ENCODE results near the gene SLC17A4.
"Not testable (repeated sequence)": the region's sequence is repeated elsewhere in the genome, so short reads cannot be mapped to it uniquely, and the experiment has no call there.

Gene SLC17A4, protein sequence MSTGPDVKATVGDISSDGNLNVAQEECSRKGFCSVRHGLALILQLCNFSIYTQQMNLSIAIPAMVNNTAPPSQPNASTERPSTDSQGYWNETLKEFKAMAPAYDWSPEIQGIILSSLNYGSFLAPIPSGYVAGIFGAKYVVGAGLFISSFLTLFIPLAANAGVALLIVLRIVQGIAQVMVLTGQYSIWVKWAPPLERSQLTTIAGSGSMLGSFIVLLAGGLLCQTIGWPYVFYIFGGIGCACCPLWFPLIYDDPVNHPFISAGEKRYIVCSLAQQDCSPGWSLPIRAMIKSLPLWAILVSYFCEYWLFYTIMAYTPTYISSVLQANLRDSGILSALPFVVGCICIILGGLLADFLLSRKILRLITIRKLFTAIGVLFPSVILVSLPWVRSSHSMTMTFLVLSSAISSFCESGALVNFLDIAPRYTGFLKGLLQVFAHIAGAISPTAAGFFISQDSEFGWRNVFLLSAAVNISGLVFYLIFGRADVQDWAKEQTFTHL

DNA sequence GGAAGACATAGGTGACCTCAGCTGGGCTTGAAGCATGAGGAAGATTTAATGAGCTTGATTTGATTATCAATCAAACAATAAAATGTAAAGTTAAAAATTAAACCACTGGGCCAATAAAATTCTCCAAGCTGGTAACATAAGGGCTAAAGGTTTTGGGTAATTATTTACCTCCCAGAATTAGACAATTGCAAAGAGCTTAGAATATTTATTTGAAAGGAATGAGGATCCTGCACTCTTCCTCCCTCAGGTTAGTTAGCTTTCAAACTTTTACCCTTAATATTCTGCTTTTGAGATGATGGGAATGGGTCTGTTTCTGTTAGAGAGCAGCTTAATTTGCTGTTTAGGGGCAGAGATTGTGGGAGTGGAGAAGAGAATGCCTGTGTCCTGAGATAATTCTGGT, at the start of gene SLC17A4:
SLC17A4 (plus strand) TSS at position 208 of the 400 bp plus-strand sequence. CDS start 7,221 bp downstream, outside the sequence.
- DNase-seq, result no peak

DNA sequence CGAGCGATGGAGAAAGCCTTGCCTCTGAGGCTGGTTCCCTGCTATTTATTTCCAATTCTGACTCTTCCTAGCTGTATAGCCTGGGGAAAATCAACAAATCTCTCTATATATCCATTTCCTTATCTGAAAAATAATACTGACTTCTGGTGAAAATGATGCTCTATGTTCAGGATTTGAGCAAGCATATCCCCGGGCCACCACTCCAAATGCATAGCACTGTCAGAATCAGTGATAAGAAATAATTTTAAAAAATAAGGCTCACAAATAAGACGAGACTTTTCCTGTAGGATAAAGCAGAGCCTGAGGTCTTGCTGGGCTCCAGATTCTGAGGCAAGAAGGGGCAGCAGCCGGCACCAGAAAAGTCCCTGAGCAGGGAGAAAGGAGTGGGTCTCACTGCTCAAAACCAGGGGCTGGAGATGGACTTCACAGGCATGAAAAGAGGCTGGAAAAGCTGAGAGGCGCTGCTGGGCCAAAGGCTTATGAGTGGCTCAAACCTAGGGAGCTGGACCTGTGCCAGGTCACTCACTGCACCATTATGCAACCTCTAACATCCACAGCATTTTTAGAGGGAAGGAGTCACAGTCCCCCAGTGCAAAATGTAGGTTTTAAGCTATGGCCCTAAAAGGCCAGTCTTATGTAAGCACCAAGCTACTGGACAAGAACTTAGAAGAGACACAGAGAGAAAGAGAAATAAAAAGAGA, 48.1 kb upstream of the SLC17A4 start:
- no peak for DNase-seq

DNA sequence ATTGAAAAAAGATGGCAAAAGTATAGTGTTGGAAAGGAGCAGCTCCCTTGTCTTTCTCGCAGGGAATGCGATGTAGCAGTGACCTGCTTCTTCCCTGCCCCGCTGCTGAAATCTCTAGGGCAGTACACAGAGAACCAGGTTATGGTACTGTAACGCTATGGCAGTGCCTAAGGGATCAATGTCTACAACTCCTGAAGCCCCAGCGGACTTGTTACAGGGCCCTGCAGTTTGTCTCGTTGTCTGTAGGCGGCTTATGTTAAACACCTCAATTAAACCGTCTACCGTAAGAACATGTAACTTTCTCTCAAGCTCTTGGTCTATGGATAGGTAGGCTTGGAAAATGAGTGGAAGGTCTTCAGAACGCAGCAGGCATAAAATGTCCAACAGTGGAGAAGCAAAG, 44.8 kb upstream of the SLC17A4 start:
- no peak for DNase-seq

DNA sequence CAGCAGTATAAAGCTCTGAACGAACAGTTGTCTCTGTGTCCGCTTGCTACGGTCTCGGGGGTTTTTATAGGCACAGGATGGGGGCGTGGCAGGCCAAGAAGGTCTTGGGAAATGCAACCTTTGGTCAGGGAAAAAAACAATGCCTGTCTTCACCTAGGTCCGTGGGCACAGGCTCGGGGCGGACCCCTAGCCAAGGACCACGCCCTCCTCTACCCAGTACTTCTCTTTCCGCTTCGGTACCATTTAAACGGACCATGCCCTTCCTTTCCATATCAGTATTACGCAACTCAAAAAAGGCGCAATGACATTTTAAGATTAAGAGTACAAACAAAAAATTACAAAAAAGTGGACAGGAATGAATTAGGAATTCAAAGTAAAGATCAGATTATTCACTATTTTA, 44.3 kb upstream of the SLC17A4 start:
- DNase-seq, result no peak

DNA sequence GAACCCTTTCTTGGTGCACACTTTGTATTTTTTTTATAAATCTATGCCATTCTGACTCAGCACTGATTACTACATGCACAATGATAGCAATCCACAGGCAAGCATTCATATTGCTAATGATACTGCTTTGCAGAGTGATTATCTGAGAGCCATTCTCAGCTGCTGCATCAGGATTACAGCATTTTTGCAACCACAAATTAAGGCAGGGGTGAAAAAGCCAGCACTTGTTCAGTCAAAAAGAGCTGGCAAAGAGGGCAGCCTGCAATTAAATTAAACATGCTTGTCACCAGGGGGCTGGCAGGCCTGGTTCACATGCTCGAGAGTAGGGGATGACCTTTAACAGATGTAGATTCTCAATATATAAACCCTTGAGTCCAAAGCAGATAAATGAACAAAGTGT, 40.7 kb upstream of the SLC17A4 start:
- DNase-seq, result peak; percentile 7

DNA sequence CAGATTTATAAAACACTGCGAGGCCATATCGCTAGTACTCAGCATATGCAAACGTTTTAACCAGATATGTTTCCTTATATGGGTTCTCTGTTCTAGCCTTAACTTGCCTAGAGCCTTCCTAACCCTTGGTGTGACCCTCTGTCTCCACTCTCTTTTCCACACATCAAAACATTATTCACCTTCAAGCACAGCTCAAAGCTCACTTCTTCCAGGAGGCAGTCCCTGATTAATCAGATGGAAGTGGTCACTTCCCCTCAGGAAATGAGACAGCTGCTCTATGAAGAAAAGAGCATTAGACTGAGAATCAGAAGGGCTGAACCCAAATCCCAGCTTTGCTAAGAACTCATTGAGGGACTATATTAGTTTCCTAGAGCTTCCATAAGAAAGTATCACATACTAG, 39.8 kb upstream of the SLC17A4 start:
- no peak for DNase-seq

DNA sequence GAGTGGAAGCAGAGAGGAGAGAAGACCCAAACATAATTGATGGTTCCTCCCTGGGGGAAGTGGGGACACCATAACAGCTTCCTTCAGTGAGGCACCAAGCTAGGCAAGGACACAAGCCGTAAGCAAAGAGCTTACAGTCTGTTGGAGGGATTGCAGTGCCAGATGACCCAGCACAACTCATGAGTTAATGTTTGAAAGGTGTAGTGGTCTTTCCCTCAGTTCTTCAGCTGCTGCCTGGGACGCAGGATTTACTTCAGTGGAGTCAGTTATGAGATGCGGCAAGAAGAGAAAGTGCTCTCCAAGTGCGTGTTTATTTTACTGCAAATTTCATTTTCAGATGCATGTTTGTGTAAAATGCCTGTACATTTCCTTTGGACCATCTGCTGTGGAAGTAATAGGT, 38.7 kb upstream of the SLC17A4 start:
- no peak for DNase-seq

DNA sequence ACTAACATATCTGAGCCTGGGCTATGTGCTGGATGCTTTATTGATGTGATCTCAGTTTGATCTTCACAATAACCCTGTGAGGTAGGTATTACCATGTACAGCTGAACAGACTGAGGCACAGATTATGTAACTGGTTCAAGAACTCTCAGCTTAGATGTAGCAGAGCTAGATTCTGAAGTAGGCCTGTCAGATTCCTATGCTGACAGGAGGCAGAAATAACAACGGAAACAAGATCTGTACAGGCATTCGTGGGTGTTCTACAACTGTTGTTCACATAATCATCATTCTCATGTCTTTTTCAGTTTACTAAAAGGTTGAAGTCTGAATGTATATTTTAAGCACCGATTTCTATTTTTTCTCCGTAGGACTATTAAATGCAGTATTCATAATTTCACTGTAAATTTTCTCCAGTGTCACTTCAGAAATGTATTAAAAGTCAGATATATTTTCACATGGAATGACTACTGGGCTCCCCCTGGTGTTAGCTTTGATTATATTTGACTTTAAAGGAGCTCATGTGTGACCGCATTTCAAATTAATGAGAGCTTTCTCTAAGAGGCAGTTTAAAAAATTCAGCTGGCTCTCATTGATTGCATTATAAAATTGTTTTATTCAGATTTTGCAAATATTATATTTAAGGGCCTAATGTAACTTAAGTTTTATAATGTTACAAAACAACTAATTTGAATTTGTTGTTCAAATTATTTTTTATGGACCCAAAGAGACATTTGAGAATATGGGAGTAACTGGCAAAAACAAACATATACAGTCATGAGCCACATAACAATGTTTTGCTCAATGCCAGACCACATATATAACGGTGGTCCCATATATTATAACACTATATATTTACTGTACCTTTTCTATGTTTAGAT, 36.4 kb upstream of the SLC17A4 start:
- DNase-seq, result peak; percentile 6

DNA sequence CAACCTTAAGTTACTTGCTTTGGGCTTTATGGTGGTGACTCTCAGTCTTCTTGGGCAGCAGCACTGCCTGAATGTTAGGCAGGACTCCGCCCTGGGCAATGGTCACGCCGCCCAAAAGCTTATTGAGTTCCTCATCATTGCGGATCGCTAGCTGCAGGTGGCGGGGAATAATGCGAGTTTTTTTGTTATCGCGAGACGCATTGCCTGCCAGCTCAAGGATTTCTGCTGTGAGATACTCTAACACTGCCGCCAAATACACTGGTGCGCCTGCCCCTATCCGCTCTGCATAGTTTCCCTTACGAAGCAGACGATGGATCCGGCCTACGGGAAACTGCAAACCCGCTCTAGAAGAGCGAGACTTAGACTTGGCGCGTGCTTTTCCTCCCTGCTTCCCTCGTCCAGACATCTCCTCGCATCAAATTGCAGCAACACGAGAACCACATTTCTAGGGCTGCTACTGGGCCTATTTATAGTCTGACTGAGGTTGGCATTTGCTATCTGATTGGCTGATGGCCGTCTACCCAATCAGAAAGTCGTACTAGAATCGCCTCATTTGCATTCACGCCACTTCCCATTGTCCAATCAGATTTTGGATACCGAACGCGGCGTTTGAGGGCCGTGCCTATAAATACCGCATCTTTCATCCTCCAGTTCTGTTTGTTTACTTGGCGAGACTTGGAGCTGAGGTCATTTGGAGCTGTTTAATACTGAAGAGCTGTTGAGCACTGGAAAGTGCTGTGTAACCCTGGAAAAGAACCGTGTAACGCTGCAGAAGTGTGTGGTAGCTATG, 28.2 kb upstream of the SLC17A4 start:
- DNase-seq, result no peak

DNA sequence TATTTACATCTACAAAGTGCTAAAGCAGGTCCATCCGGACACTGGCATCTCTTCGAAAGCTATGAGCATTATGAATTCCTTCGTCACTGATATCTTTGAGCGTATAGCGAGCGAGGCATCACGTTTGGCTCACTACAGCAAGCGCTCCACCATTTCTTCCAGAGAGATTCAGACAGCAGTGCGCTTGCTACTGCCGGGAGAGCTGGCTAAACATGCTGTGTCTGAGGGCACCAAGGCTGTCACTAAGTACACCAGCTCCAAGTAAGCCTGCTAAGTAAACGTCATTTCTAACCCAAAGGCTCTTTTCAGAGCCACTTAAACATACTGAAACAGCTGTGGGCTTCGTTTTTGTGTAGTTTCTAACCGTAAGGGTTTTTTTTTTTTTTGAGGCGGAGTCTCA, 27.5 kb upstream of the SLC17A4 start:
- no peak for DNase-seq

DNA sequence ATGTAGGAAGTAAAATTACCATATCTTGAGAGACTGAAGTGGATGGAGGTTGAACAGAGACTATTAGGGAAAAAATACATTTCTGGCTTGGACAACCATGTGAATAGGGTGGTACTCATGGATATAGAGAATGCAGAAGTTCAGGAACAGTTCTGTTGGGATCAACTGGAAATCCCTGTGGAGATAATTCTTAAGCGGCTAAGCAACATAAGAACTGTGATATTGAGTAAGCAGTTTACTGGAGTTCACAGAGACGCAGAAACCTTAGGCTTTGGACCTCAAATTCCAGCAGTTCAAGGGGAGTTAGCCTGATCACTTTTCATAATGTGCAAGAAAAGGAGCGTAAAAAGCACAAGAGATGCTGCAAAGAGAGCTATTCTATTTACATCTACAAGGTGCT, 23.6 kb upstream of the SLC17A4 start:
- no peak for DNase-seq

DNA sequence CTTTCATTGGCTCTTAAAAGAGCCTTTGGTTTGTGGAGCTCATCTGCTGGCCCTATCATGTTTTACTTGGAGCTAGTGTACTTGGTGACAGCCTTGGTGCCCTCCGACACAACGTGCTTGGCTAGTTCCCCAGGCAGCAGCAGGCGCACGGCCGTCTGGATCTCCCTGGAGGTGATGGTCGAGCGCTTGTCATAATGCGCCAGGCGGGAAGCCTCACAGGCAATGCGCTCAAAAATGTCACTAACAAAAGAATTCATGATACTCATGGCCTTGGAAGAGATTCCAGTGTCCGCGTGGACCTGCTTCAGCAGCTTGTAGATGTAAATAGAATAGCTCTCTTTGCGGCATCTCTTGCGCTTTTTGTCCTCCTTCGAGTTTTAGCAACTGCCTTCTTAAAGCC, 22.8 kb upstream of the SLC17A4 start:
- DNase-seq, result no peak

DNA sequence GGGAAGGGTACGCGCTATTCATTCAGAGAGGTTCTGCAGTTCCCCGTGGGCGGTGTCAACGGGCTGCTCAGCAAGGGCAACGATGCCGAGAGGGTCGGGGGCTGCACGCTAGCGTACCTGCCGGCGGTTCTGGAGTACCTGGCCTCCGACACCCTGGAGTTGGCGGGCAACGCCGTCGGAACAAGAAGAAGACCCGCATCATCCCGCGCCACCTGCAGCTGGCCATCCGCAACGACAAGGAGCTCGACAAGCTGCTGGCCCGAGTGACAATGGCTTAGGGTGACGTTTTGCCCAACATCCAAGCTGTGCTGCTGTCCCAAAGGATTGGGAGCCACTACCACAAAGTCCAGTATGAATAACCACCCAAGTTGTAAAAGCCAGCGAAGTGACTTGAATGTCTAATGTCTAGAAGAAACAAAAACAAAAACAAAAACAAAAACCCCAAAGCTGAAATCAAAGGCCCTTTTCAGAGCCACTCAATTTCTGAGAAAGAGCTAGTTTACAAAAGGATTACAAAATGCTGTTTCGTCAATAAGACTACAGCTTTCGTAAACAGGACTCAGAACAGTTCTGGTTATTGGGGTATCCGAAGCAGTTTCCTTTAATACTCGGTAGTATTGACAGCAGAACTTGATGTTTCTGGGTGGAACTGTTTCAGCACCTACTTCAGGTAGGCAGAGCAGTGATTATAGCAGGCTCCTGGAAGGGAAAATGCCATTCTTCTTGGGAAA, 21.9 kb upstream of the SLC17A4 start:
- DNase-seq, result no peak

DNA sequence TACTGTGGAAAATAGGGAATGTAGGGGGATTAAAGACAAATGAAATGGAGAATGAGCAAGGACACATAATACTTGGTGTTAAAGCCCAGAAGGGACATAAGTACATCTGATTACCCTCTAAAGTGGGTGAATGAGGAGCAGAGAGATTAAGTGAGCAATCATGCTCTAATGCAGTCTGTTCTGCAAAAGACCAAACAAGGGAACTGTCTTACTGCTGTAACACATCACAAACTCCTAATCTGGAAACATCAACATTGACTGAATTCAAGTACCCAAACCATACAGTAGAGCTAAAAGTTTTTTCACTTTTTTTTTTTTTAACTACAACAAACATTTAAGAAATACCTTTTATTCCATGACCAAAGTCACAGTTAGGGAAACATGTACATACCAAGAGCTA, 19.3 kb upstream of the SLC17A4 start:
- DNase-seq, result no peak

DNA sequence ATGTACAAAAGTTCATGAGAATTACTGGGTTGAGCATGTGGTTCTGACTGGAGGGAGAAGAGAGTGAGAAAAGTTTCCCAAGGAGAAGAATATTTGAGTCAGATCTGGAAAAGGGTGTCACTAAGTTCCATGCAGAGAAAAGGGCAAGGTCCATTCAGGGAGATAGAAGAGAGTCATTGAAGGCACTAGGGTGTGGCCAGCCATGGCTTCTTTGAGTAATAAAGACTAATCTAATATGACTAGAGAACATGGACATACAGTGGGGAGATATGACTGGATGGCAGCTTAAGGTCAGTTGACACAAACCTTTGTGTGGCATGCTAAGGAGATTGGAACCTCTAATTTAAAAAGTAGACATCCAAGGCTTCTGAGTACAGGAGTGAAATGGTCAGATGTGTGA, 10.7 kb upstream of the SLC17A4 start:
- no peak for DNase-seq

DNA sequence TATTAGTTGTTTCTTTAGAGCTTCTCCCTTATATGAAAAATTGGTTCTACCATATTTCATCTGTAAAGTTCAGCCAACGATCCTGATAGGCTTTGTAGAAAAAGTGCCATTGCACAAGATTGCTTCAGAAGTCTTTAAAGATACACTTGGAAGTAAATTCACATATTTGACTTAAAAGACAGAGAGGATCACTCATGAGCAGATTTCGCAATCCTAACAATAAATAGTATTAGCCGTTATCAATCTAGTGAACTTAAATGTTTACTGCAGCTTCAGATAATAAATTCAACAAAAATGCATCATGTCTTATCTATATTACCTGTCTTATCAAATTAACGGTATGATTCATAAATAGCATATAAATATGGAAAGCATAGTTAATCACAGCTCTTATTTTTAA, 8.7 kb upstream of the SLC17A4 start:
- DNase-seq, result no peak

DNA sequence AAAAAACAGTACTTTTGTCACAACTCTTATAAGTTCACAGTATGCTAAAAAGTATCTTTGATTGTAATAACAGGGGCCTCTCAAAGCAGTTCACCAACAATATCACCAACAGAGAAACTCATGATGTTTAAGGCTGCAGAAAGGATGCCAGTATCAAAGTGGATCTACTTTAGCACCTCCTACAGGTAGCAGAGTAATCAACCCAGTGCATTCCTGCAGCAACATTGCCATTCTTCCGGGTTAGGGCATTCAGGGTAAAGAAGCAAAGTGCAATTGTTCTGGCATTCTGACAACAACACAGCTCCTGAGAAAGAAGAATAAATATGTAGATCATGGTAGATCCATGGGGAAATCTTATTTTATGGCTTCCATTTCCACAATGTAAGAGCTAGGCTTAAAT, 7.6 kb upstream of the SLC17A4 start:
- DNase-seq, result no peak

DNA sequence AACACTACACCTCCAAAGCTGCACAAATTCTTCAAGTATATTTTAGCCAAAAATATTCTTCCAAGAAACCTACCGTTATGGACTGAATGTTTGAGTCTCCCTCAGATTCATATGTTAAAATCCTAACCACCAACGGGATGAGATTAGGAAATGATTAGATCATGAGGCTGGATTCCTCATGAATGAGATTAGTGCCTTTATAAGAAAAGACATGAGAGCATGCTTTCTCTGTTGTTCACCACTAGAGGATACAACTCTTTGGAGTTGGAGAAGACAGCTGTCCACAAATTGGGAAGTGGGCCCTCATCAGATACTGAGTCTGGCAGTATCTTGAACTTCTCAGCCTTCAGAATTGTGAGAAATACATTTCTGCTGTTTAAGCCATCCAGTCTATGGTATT, 7.1 kb upstream of the SLC17A4 start:
- no peak for DNase-seq

DNA sequence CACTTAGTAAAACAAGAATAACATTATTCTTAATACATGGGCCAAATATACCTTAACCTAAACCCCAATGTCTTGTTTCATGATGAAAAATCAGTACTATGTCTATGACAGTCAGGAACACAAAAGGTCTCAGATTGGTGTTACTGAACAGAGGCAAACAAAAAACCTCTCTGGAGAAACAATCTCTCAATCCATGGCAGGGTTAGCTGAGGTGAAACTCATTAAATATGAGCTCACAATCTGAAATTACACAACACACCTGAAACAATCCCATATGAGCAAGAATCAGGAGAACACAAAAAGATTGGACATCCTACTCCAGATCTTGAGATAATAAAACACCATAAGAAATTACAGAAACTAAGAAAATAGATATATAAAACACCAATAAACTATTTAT, 6.5 kb upstream of the SLC17A4 start:
- DNase-seq, result no peak

DNA sequence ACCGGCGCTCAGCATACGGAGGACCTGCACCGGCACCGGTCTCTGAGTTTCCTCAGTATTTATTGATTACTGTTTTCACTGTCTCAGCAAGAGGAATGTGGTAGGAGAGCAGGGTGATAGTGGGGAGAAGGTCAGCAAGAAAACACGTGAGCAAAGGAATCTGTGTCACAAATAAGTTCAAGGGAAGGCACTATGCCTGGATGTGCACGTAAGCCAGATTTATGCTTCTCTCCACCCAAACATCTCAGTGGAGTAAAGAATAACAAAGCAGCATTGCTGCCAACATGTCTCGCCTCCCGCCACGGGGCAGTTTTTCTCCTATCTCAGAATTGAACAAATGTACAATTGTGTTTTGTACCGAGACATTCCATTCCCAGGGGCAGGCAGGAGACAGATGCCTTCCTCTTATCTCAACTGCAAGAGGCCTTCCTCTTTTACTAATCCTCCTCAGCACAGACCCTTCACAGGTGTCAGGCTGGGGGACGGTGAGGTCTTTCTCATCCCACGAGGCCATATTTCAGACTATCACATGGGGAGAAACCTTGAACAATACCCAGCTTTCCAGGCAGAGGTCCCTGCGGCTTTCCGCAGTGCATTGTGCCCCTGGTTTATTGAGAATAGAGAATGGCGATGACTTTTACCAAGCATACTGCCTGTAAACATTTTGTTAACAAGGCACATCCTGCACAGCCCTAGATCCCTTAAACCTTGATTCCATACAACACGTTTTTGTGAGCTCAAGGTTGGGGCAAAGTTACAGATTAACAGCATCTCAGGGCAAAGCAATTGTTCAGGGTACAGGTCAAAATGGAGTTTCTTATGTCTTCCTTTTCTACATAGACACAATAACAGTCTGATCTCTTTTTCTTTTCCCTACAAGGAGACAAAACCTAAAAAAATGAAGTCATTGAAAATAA, 5.7 kb upstream of the SLC17A4 start:
- DNase-seq, result not testable (repeated sequence)

DNA sequence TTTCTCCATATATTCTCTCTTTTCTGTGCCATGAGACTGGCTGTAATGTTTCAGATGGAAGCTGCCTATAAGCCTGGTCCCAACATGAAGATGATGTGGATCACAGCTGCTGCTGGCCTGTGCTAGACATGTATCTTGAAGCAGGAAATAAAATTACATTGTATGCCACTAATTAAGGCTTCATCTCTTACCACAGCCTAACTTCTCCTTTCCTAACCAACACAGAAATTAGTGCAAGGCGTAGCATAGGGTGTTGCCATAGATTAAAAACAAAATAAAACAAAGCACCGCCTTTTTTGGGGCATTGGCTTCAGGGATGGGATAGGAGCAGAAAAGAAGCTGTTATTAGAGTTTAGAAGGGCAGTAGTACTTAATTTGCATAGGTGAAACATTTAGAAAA, 4.7 kb upstream of the SLC17A4 start:
- no peak for DNase-seq

All from NCI-H2081 treated with DMSO at 0.1 percent for 48 hours (cell line).